ENCODE data around the gene ARHGAP32. TPM values are rescaled to one million over a fixed set of nuclear protein-coding genes. Genes with fewer than 3 reads are reported as not detected.

The ARHGAP32 gene
- total RNA-seq, 1 experiment from 2014 or later, result not detected

DNA sequence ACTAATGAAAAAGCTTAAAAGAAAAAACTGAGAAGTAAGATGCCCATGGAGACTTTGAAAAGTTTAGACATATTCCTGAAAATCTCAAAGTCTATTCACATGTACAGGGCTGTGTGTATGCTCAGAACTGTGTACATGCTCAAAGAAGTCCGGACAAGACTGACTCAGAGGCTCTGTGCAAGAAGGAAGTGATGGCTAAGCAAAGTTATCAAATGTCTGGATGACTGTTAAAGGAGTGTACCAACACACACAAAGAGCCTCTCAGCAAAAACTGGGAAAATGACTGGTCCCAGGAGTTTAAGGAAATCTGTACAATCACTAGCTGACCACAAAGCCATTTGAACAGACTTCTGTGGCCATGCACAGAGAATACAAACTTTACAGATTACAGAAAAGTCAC is 33.1 kb upstream of the ARHGAP32 start:
- Histone ChIP-seq H3K4me3 (ENCODE audit: low read length) (no peak overlapping the region), H4K20me1 (ENCODE audit: insufficient read depth, low read depth, low read length) (no peaks in the 10 kb centered on the region), H3K9me3 (ENCODE audit: low read length) (no peaks in the 10 kb centered on the region), H3K27ac (ENCODE audit: low read length) (no peak overlapping the region), H2AFZ (ENCODE audit: low read length) (no peak overlapping the region), H3K9ac (ENCODE audit: low read length) (no peak overlapping the region), H3K36me3 (ENCODE audit: insufficient read depth, low read length) (no peaks in the 10 kb centered on the region), H3K9me2 (replicated peaks; ENCODE audit: insufficient read depth, low read length) (no peaks in the 10 kb centered on the region), H3K4me1 (ENCODE audit: low read length) (no peaks in the 10 kb centered on the region), H3K4me2 (ENCODE audit: low read depth, low read length, poor library complexity, severe bottlenecking) (no peak overlapping the region), H3K79me2 (ENCODE audit: low read length) (no peaks in the 10 kb centered on the region), H3K27me3 (ENCODE audit: low read length) (no peaks in the 10 kb centered on the region)
- no peak for DNase-seq

DNA sequence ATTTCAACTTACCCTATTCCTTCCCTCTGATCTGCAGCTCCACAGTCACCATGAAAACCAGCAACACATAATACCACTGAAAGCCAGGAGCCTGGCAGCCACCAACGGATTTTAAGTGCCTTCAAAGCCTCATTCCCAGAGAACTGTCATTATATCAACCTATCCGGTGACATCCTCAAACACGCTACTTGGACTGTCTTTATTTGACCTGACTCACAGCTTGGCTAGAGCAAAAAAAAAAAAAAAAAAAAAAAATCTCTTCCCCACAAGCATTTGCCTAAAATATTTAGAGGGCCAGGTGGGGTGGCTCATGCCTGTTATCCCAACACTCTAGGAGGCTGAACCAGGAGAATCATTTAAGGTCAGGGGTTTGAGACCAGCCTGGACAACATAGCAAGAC is 32.4 kb upstream of the ARHGAP32 start:
- Histone ChIP-seq H3K36me3 (ENCODE audit: insufficient read depth, low read length) (no peaks in the 10 kb centered on the region), H3K79me2 (ENCODE audit: low read length) (no peaks in the 10 kb centered on the region), H2AFZ (ENCODE audit: low read length) (no peak overlapping the region), H3K4me1 (ENCODE audit: low read length) (no peaks in the 10 kb centered on the region), H3K9ac (ENCODE audit: low read length) (no peak overlapping the region), H4K20me1 (ENCODE audit: insufficient read depth, low read depth, low read length) (no peaks in the 10 kb centered on the region), H3K27ac (ENCODE audit: low read length) (no peak overlapping the region), H3K9me3 (ENCODE audit: low read length) (no peaks in the 10 kb centered on the region), H3K27me3 (ENCODE audit: low read length) (no peaks in the 10 kb centered on the region), H3K4me3 (ENCODE audit: low read length) (no peak overlapping the region), H3K4me2 (ENCODE audit: low read depth, low read length, poor library complexity, severe bottlenecking) (no peak overlapping the region), H3K9me2 (replicated peaks; ENCODE audit: insufficient read depth, low read length) (no peaks in the 10 kb centered on the region)
- no peak for DNase-seq

DNA sequence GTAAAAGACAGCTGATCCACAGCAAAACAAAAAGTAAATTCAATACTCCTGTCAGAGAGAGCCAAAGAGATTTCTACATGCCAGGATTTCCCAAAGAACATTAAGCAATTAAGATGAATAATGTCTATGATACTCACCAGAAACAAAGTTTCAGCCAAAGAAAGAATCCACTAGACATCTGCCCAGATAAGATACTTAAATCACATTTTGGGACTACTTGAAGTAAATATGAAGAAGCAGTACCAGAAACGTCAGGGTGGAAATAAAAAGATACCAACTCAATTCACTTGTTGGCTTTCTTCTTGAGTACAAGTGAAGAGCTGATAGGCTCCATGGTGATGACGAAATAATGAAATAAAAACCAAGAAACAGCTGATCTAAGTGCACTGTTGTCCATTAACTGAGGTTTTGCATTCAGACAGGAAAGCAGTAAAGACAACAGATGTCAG is 31.6 kb upstream of the ARHGAP32 start:
- Histone ChIP-seq H3K4me3 (ENCODE audit: low read length) (no peak overlapping the region), H4K20me1 (ENCODE audit: insufficient read depth, low read depth, low read length) (no peaks in the 10 kb centered on the region), H3K9ac (ENCODE audit: low read length) (no peak overlapping the region), H3K79me2 (ENCODE audit: low read length) (no peaks in the 10 kb centered on the region), H3K4me1 (ENCODE audit: low read length) (no peaks in the 10 kb centered on the region), H3K27ac (ENCODE audit: low read length) (no peak overlapping the region), H2AFZ (ENCODE audit: low read length) (no peak overlapping the region), H3K27me3 (ENCODE audit: low read length) (no peaks in the 10 kb centered on the region), H3K9me2 (replicated peaks; ENCODE audit: insufficient read depth, low read length) (no peaks in the 10 kb centered on the region), H3K36me3 (ENCODE audit: insufficient read depth, low read length) (no peaks in the 10 kb centered on the region), H3K4me2 (ENCODE audit: low read depth, low read length, poor library complexity, severe bottlenecking) (no peak overlapping the region), H3K9me3 (ENCODE audit: low read length) (no peaks in the 10 kb centered on the region)
- DNase-seq, result no peak

DNA sequence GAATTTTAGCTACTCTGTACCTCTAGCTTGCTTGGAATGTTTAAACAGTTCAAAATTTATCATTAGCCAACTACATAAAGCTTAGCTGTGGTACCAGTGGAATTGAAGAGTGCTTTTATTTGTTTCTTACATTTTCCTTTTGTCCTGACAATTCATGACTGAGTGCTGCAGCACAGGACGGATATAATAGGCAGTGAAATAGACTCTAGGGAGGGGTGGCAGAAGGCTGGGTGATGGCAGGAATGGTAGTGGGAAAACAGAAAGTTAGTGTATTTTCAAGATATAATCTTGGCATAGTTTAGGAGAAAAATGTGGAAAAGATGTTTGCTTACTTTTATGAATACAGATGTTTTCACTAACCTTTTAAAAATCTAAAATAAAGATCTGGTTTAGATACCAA is 31.1 kb upstream of the ARHGAP32 start:
- no peak for DNase-seq
- H3K4me2 ChIP-seq (ENCODE audit: low read depth, low read length, poor library complexity, severe bottlenecking), result no peak overlapping the region
- H3K9me3 ChIP-seq (ENCODE audit: low read length), result no peaks in the 10 kb centered on the region
- H3K9ac ChIP-seq (ENCODE audit: low read length), result no peak overlapping the region
- no peaks in the 10 kb centered on the region for H3K79me2 ChIP-seq (ENCODE audit: low read length)
- H3K27me3 ChIP-seq (ENCODE audit: low read length), result no peaks in the 10 kb centered on the region
- no peak overlapping the region for H2AFZ ChIP-seq (ENCODE audit: low read length)
- no peak overlapping the region for H3K4me3 ChIP-seq (ENCODE audit: low read length)
- H4K20me1 ChIP-seq (ENCODE audit: insufficient read depth, low read depth, low read length), result no peaks in the 10 kb centered on the region
- H3K9me2 ChIP-seq (replicated peaks; ENCODE audit: insufficient read depth, low read length), result no peaks in the 10 kb centered on the region
- no peak overlapping the region for H3K27ac ChIP-seq (ENCODE audit: low read length)
- H3K4me1 ChIP-seq (ENCODE audit: low read length), result no peaks in the 10 kb centered on the region
- H3K36me3 ChIP-seq (ENCODE audit: insufficient read depth, low read length), result no peaks in the 10 kb centered on the region

DNA sequence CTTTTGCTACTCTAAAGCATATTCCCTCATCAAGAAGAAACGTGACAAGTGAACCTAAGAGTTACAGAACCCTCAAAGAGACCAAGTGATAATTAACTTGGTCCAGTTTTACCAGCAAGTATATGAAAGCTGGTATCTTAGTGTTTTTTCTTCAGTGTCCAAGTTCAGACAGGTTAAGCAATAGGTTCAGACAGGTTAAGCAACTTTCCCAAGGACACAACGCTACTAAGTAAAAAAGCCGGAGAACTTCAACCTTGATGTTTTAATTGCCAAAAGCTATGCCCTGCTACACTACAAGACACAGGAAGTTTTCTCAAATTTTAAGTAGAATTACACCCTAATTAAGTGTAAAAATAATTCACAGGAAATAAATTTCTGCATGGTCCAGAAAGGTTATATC is 30.0 kb upstream of the ARHGAP32 start:
- Histone ChIP-seq H3K36me3 (ENCODE audit: insufficient read depth, low read length) (no peaks in the 10 kb centered on the region), H3K9me2 (replicated peaks; ENCODE audit: insufficient read depth, low read length) (no peaks in the 10 kb centered on the region), H3K4me3 (ENCODE audit: low read length) (no peak overlapping the region), H3K27me3 (ENCODE audit: low read length) (no peaks in the 10 kb centered on the region), H4K20me1 (ENCODE audit: insufficient read depth, low read depth, low read length) (no peaks in the 10 kb centered on the region), H3K4me1 (ENCODE audit: low read length) (no peaks in the 10 kb centered on the region), H3K9me3 (ENCODE audit: low read length) (no peaks in the 10 kb centered on the region), H3K4me2 (ENCODE audit: low read depth, low read length, poor library complexity, severe bottlenecking) (no peak overlapping the region), H3K9ac (ENCODE audit: low read length) (no peak overlapping the region), H3K27ac (ENCODE audit: low read length) (no peak overlapping the region), H3K79me2 (ENCODE audit: low read length) (no peaks in the 10 kb centered on the region), H2AFZ (ENCODE audit: low read length) (no peak overlapping the region)
- no peak for DNase-seq

DNA sequence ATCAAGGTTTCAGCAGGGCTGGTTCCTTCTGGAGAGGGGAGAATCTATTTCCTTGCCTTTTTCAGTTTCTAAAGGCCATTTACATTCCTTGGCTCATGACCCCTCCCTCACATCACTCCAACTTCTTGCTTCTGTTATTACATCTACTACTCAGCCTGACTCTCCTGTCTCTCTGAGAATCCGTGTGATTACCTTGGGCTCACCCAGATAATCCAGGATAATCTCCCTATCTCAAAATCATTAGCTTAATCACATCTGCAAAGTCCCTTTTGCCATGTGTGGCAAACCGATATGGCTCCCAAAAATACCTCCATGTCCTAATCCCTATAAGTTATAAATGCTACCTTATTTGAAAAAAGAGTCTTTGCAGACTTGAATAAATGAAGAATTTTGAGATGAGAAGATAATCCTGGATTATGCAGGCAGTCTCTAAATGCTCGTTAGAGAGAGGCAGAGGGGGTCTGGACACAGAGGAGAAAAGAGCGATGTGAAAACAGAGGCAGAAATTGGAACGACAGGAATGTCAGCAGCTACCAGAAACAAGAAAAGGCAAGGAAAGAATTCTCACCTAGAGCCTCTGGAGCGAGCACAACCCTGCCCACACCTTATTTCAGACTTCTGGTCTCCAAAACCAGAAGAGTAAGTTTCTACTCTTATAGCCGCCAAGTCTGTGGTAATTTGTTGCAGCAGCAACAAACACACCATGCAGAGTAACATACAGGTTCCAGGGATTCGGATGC is 23.6 kb upstream of the ARHGAP32 start:
- H2AFZ ChIP-seq (ENCODE audit: low read length), result no peak overlapping the region

DNA sequence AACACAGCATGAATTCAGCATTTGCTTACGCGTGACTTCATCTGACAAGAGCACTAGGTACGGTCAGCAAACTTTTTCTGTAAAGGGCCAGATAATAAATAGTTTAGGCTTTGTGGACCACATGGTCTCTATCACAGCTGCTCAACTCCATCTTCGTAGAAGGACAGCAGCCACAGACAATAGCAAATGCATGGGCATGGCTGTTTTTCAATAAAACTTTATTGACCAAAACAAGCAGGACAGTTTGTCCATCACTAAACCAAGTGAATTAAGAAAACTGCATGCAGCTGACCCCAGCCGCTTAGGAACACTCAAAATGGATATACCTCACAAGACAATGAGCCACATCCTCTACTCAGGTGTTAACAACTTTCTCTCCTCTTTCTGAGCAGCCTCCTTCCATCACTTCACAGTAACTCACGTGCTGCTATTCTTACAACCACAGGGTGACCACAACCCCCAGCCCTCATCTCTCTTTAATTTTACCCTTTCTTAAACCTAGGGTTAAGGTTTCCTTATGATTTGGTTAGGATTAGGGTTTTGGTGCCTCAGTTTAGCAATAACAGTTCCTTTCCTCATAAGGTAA is 22.7 kb upstream of the ARHGAP32 start:
- Histone ChIP-seq H3K4me1 (ENCODE audit: low read length) (no peaks in the 10 kb centered on the region), H3K9ac (ENCODE audit: low read length) (no peak overlapping the region), H4K20me1 (ENCODE audit: insufficient read depth, low read depth, low read length) (no peaks in the 10 kb centered on the region), H3K9me2 (replicated peaks; ENCODE audit: insufficient read depth, low read length) (no peaks in the 10 kb centered on the region), H3K27me3 (ENCODE audit: low read length) (no peaks in the 10 kb centered on the region), H3K36me3 (ENCODE audit: insufficient read depth, low read length) (no peaks in the 10 kb centered on the region), H3K4me2 (ENCODE audit: low read depth, low read length, poor library complexity, severe bottlenecking) (no peak overlapping the region), H3K27ac (ENCODE audit: low read length) (no peak overlapping the region), H2AFZ (ENCODE audit: low read length) (no peak overlapping the region), H3K9me3 (ENCODE audit: low read length) (no peaks in the 10 kb centered on the region), H3K4me3 (ENCODE audit: low read length) (no peak overlapping the region), H3K79me2 (ENCODE audit: low read length) (no peaks in the 10 kb centered on the region)
- no peak for DNase-seq

More for the DNA sequence above, 23.6 kb upstream of the ARHGAP32 start:
- Histone ChIP-seq H3K27me3 (ENCODE audit: low read length) (no peaks in the 10 kb centered on the region), H4K20me1 (ENCODE audit: insufficient read depth, low read depth, low read length) (no peaks in the 10 kb centered on the region), H3K4me3 (ENCODE audit: low read length) (no peak overlapping the region), H3K27ac (ENCODE audit: low read length) (no peak overlapping the region), H3K9ac (ENCODE audit: low read length) (no peak overlapping the region), H3K79me2 (ENCODE audit: low read length) (no peaks in the 10 kb centered on the region), H3K4me1 (ENCODE audit: low read length) (no peaks in the 10 kb centered on the region), H3K4me2 (ENCODE audit: low read depth, low read length, poor library complexity, severe bottlenecking) (no peak overlapping the region), H3K9me2 (replicated peaks; ENCODE audit: insufficient read depth, low read length) (no peaks in the 10 kb centered on the region), H3K9me3 (ENCODE audit: low read length) (no peaks in the 10 kb centered on the region), H3K36me3 (ENCODE audit: insufficient read depth, low read length) (no peaks in the 10 kb centered on the region)
- DNase-seq, result no peak

DNA sequence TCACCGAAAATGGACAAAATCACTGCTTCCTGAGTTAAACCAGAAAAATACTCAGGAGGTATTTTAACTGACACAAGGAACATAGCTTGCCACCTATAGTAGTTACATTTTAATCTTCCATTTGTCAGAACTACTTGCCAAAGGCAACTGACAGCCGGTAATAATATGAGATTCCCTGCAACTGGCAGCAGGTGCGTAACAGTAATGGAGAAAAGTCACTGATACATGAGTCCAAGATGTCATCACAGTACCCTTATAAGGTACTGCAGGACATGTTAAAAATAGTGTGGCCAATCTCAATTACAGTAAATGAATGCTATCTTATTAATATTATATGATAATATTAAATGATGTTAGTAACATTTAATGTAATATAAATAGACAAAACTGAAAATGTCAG is 21.1 kb upstream of the ARHGAP32 start:
- Histone ChIP-seq H3K27ac (ENCODE audit: low read length) (no peak overlapping the region), H3K9me3 (ENCODE audit: low read length) (no peaks in the 10 kb centered on the region), H4K20me1 (ENCODE audit: insufficient read depth, low read depth, low read length) (no peaks in the 10 kb centered on the region), H3K9ac (ENCODE audit: low read length) (no peak overlapping the region), H3K79me2 (ENCODE audit: low read length) (no peaks in the 10 kb centered on the region), H3K4me1 (ENCODE audit: low read length) (no peaks in the 10 kb centered on the region), H3K9me2 (replicated peaks; ENCODE audit: insufficient read depth, low read length) (no peaks in the 10 kb centered on the region), H3K4me2 (ENCODE audit: low read depth, low read length, poor library complexity, severe bottlenecking) (no peak overlapping the region), H2AFZ (ENCODE audit: low read length) (no peak overlapping the region), H3K27me3 (ENCODE audit: low read length) (no peaks in the 10 kb centered on the region), H3K36me3 (ENCODE audit: insufficient read depth, low read length) (no peaks in the 10 kb centered on the region), H3K4me3 (ENCODE audit: low read length) (no peak overlapping the region)
- no peak for DNase-seq

All from Karpas-422 (cell line).